Measurements from ENCODE around the gene KLHL9.

DNA sequence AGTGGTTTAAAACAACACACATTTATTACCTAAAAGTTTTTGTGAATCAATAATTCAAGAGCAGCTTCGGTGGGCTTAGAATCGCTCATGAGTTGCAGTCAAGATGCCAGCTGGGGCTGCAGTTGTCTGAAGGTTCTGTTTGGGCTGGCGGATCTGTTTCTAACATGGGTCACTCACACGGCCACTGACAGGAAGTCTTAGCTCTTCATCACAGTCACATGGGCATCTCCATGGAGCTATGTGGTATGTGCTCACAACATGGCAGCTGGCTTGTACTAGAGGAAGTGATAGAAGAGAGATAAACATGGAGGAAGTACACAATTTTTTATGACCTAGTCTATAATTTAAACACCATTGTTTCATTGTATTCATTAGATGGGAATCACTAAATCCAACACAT is 11.2 kb downstream of the KLHL9 start:
- no peak for TF ChIP-seq EZH2 (IDR thresholded peaks at IDR 0.05; ENCODE audit: insufficient read depth, poor library complexity, severe bottlenecking)
- TF ChIP-seq EZH2phosphoT487 (IDR thresholded peaks at IDR 0.05; ENCODE audit: insufficient read depth, low read depth): no peak
